SK-N-SH treated with all-trans-retinoic acid at 6 μM for 48 hours (cell line): ENCODE results near the gene CRHR1.

ENCODE experiments used
- ATAC-seq: fragments of 200-7000 bp; cut with Tn5 transposase; 3 replicates; pipeline ENCODE4 v1.9.1; 2020; ENCODE audit warnings: mild to moderate bottlenecking, moderate library complexity
- BACH2 ChIP-seq: fragments of 250-450 bp; sonication (Bioruptor Pico); IDR thresholded peaks from 2 replicates; pipeline ENCODE4 v1.9.0; 2021; ENCODE audit warnings: mild to moderate bottlenecking, borderline replicate concordance
- CREB5 ChIP-seq: fragments of 250-450 bp; sonication (Bioruptor Pico); IDR thresholded peaks from 2 replicates; pipeline ENCODE4 v1.5.1; 2020; ENCODE audit warnings: low read depth, mild to moderate bottlenecking, moderate library complexity
- CSDC2 ChIP-seq: fragments of 250-450 bp; sonication (Bioruptor Pico); IDR thresholded peaks from 2 replicates; pipeline ENCODE4 v1.5.0; 2020; ENCODE audit warnings: mild to moderate bottlenecking, moderate library complexity
- ESRRG ChIP-seq: fragments of 250-450 bp; sonication (Bioruptor Pico); IDR thresholded peaks from 2 replicates; pipeline ENCODE4 v1.6.1; 2021; ENCODE audit warnings: mild to moderate bottlenecking
- GLIS3 ChIP-seq: fragments of 250-450 bp; sonication (Bioruptor Pico); IDR thresholded peaks from 2 replicates; pipeline ENCODE4 v1.5.0; 2020; ENCODE audit warnings: mild to moderate bottlenecking, moderate library complexity
- ISL1 ChIP-seq: fragments of 250-450 bp; sonication (Bioruptor Pico); IDR thresholded peaks from 2 replicates; pipeline ENCODE4 v2.1.2; 2022; ENCODE audit warnings: mild to moderate bottlenecking, moderate library complexity
- OSR1 ChIP-seq: fragments of 250-450 bp; sonication (Bioruptor Pico); IDR thresholded peaks from 2 replicates; pipeline ENCODE4 v1.8.0; 2022; ENCODE audit warnings: moderate library complexity, mild to moderate bottlenecking, inconsistent platforms
- PPARA ChIP-seq: fragments of 250-450 bp; sonication (Bioruptor Pico); IDR thresholded peaks from 2 replicates; pipeline ENCODE4 v1.5.0; 2020; ENCODE audit warnings: mild to moderate bottlenecking, borderline replicate concordance
- RARB ChIP-seq: fragments of 250-450 bp; sonication (Bioruptor Pico); IDR thresholded peaks from 2 replicates; pipeline ENCODE4 v1.8.0; 2021; ENCODE audit warnings: mild to moderate bottlenecking, moderate library complexity
- SNAI2 ChIP-seq: fragments of 250-450 bp; sonication (Bioruptor Pico); IDR thresholded peaks from 2 replicates; pipeline ENCODE4 v1.5.0; 2020; ENCODE audit warnings: mild to moderate bottlenecking, moderate library complexity
- TCF4 ChIP-seq: fragments of 250-450 bp; sonication (Bioruptor Pico); IDR thresholded peaks from 2 replicates; pipeline ENCODE4 v1.8.0; 2021; ENCODE audit warnings: mild to moderate bottlenecking, moderate library complexity, borderline replicate concordance
- TOX ChIP-seq: fragments of 250-450 bp; sonication (Bioruptor Pico); IDR thresholded peaks from 2 replicates; pipeline ENCODE4 v1.8.0; 2021; ENCODE audit warnings: mild to moderate bottlenecking, moderate library complexity, borderline replicate concordance
- ZFP3 ChIP-seq: fragments of 250-450 bp; sonication (Bioruptor Pico); IDR thresholded peaks from 2 replicates; pipeline ENCODE4 v1.5.0; 2020; ENCODE audit warnings: mild to moderate bottlenecking, moderate library complexity
- ZFP30 ChIP-seq: fragments of 450-650 bp; formaldehyde crosslinking; IDR thresholded peaks from 2 replicates; pipeline ENCODE4 v1.5.0; 2022; ENCODE audit warnings: mild to moderate bottlenecking, moderate library complexity
- ZNF70 ChIP-seq: fragments of 450-650 bp; formaldehyde crosslinking; IDR thresholded peaks from 2 replicates; pipeline ENCODE4 v1.5.0; 2020; ENCODE audit warnings: mild to moderate bottlenecking, moderate library complexity
- ZNF8 ChIP-seq: fragments of 450-650 bp; formaldehyde crosslinking; IDR thresholded peaks from 2 replicates; pipeline ENCODE4 v1.5.0; 2020; ENCODE audit warnings: mild to moderate bottlenecking, moderate library complexity
- TF ChIP-seq, protein P1 (sequence below): fragments of 250-450 bp; sonication (Bioruptor Pico); IDR thresholded peaks from 2 replicates; pipeline ENCODE4 v1.8.0; 2021; ENCODE audit warnings: low read depth, mild to moderate bottlenecking, moderate library complexity, borderline replicate concordance
- TF ChIP-seq, protein P2 (sequence below): fragments of 250-450 bp; sonication (Bioruptor Pico); IDR thresholded peaks from 2 replicates; pipeline ENCODE4 v1.5.0; 2020; ENCODE audit warnings: mild to moderate bottlenecking, moderate library complexity
- TF ChIP-seq, protein P3 (sequence below): fragments of 250-450 bp; sonication (Bioruptor Pico); IDR thresholded peaks from 2 replicates; pipeline ENCODE4 v1.8.0; 2020; ENCODE audit warnings: mild to moderate bottlenecking, moderate library complexity, borderline replicate concordance

Gene CRHR1

GRCh38 chr17:45820052-45820780, 36.1 kb downstream of the CRHR1 start (continued):
- TF ChIP-seq, protein P1, sequence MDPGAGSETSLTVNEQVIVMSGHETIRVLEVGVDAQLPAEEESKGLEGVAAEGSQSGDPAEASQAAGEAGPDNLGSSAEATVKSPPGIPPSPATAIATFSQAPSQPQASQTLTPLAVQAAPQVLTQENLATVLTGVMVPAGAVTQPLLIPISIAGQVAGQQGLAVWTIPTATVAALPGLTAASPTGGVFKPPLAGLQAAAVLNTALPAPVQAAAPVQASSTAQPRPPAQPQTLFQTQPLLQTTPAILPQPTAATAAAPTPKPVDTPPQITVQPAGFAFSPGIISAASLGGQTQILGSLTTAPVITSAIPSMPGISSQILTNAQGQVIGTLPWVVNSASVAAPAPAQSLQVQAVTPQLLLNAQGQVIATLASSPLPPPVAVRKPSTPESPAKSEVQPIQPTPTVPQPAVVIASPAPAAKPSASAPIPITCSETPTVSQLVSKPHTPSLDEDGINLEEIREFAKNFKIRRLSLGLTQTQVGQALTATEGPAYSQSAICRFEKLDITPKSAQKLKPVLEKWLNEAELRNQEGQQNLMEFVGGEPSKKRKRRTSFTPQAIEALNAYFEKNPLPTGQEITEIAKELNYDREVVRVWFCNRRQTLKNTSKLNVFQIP (CRISPR knock-in tag) = no peak
- TF ChIP-seq ISL1 (CRISPR knock-in tag) = no peak
- TF ChIP-seq, protein P2, sequence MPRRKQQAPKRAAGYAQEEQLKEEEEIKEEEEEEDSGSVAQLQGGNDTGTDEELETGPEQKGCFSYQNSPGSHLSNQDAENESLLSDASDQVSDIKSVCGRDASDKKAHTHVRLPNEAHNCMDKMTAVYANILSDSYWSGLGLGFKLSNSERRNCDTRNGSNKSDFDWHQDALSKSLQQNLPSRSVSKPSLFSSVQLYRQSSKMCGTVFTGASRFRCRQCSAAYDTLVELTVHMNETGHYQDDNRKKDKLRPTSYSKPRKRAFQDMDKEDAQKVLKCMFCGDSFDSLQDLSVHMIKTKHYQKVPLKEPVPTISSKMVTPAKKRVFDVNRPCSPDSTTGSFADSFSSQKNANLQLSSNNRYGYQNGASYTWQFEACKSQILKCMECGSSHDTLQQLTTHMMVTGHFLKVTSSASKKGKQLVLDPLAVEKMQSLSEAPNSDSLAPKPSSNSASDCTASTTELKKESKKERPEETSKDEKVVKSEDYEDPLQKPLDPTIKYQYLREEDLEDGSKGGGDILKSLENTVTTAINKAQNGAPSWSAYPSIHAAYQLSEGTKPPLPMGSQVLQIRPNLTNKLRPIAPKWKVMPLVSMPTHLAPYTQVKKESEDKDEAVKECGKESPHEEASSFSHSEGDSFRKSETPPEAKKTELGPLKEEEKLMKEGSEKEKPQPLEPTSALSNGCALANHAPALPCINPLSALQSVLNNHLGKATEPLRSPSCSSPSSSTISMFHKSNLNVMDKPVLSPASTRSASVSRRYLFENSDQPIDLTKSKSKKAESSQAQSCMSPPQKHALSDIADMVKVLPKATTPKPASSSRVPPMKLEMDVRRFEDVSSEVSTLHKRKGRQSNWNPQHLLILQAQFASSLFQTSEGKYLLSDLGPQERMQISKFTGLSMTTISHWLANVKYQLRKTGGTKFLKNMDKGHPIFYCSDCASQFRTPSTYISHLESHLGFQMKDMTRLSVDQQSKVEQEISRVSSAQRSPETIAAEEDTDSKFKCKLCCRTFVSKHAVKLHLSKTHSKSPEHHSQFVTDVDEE = no peak

GRCh38 chr17:45821147-45821546, 37.0 kb downstream of the CRHR1 start:
- no peak for TF ChIP-seq TOX
- no peak for TF ChIP-seq BACH2
- ATAC-seq = no peak

- no peak for ATAC-seq
- TF ChIP-seq TCF4 (CRISPR knock-in tag) (no peak), ZFP3 (CRISPR knock-in tag) (no peak), ESRRG (no peak), OSR1 (CRISPR knock-in tag) (no peak), ZFP30 (CRISPR knock-in tag) (no peak), ISL1 (CRISPR knock-in tag) (no peak), RARB (CRISPR knock-in tag) (no peak), CREB5 (CRISPR knock-in tag) (no peak), PPARA (no peak), CSDC2 (CRISPR knock-in tag) (no peak), SNAI2 (CRISPR knock-in tag) (no peak)
- TF ChIP-seq, protein P3, sequence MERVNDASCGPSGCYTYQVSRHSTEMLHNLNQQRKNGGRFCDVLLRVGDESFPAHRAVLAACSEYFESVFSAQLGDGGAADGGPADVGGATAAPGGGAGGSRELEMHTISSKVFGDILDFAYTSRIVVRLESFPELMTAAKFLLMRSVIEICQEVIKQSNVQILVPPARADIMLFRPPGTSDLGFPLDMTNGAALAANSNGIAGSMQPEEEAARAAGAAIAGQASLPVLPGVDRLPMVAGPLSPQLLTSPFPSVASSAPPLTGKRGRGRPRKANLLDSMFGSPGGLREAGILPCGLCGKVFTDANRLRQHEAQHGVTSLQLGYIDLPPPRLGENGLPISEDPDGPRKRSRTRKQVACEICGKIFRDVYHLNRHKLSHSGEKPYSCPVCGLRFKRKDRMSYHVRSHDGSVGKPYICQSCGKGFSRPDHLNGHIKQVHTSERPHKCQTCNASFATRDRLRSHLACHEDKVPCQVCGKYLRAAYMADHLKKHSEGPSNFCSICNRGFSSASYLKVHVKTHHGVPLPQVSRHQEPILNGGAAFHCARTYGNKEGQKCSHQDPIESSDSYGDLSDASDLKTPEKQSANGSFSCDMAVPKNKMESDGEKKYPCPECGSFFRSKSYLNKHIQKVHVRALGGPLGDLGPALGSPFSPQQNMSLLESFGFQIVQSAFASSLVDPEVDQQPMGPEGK (CRISPR knock-in tag) = no peak
- TF ChIP-seq, protein P1 (CRISPR knock-in tag) = no peak
Measured at GRCh38 chr17:45823598-45823997, 39.5 kb downstream of the CRHR1 start.

DNA sequence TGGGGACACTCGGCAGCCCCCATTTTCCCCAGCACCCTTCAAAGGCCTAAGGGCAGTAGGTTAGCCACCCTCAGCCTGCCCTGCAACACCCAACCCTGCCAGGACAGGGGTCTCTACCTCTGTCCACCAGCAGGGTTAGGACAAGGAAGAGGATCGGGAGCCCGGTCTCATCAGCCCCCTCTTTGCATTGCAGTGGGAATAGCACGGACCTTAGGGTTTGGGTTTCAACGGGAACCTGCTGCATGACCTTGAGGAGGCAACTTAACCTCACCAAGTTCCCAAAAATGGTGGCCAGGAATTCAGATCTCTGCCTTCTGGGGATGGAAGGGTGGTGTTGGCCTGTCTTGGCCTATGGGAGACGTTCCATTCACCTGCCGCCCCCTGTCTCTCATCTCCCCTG, 40.4 kb downstream of the CRHR1 start:
- no peak for TF ChIP-seq OSR1 (CRISPR knock-in tag)
- TF ChIP-seq TOX = no peak
- no peak for TF ChIP-seq ZNF70 (CRISPR knock-in tag)
- TF ChIP-seq GLIS3 (CRISPR knock-in tag) = no peak
- TF ChIP-seq ZNF8 = no peak
- no peak for ATAC-seq
